ENCODE results near the gene TPSD1. TPM values are rescaled to one million over a fixed set of nuclear protein-coding genes. Genes with fewer than 3 reads are reported as not detected.

Gene TPSD1
- total RNA-seq, 1 donor from 2014 or later, result not detected

DNA sequence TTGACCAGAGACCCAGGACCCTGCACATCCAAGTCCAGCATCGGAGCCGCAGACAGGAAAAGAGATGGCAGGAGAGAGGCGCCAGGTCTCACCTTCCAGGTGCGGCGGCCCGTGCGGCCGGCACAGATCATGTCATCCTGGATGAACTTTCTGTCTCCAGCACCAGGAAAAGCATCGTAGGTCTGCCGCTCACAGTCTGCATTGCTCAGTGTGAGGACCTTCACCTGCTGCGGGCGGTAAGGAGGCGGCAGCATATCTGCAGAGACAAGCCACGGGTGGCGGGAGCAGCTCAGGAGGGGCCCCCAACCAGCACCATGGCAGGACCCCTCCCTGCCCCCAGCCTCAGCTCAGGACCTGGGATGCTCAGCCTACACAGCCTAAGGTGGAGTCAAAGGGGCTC, 17.9 kb downstream of the TPSD1 start:
- no peak for DNase-seq (ENCODE audit: low spot score in 2 of 2, unreplicated experiment in 2 of 2)
- no peak overlapping the region for H3K4me3 Mint-ChIP-seq
- no peaks in the 10 kb centered on the region for H3K9me3 Mint-ChIP-seq
- no peaks in the 10 kb centered on the region for H3K36me3 Mint-ChIP-seq
- H3K4me1 Mint-ChIP-seq, result peaks cover 43% of the 10 kb centered on the region
- peaks cover 11% of the 10 kb centered on the region for H3K27me3 Mint-ChIP-seq (ENCODE audit: low read depth)
- H3K27ac Mint-ChIP-seq, result no peak overlapping the region
- TF ChIP-seq, protein P1, sequence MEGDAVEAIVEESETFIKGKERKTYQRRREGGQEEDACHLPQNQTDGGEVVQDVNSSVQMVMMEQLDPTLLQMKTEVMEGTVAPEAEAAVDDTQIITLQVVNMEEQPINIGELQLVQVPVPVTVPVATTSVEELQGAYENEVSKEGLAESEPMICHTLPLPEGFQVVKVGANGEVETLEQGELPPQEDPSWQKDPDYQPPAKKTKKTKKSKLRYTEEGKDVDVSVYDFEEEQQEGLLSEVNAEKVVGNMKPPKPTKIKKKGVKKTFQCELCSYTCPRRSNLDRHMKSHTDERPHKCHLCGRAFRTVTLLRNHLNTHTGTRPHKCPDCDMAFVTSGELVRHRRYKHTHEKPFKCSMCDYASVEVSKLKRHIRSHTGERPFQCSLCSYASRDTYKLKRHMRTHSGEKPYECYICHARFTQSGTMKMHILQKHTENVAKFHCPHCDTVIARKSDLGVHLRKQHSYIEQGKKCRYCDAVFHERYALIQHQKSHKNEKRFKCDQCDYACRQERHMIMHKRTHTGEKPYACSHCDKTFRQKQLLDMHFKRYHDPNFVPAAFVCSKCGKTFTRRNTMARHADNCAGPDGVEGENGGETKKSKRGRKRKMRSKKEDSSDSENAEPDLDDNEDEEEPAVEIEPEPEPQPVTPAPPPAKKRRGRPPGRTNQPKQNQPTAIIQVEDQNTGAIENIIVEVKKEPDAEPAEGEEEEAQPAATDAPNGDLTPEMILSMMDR (IDR thresholded peaks at IDR 0.05; ENCODE audit: unreplicated experiment), result no peak

- H3K27ac Mint-ChIP-seq, result no peak overlapping the region
These were observed 18.9 kb downstream of the TPSD1 start for GRCh38 chr16:1274767-1275166.

GRCh38 chr16:1275791-1276579, 20.1 kb downstream of the TPSD1 start:
- DNase-seq (ENCODE audit: low spot score in 2 of 2, unreplicated experiment in 2 of 2), result no peak
- Mint-ChIP-seq H3K9me3 (no peaks in the 10 kb centered on the region), H3K36me3 (no peaks in the 10 kb centered on the region), H3K4me1 (peaks cover 36% of the 10 kb centered on the region), H3K27ac (no peak overlapping the region), H3K27me3 (ENCODE audit: low read depth) (peaks cover 13% of the 10 kb centered on the region), H3K4me3 (no peak overlapping the region)
- TF ChIP-seq, protein P1 (IDR thresholded peaks at IDR 0.05; ENCODE audit: unreplicated experiment), result no peak

More at GRCh38 chr16:1274767-1275166, 18.9 kb downstream of the TPSD1 start:
- peaks cover 11% of the 10 kb centered on the region for H3K27me3 Mint-ChIP-seq (ENCODE audit: low read depth)
- TF ChIP-seq, protein P1 (IDR thresholded peaks at IDR 0.05; ENCODE audit: unreplicated experiment), result no peak
- no peak for DNase-seq (ENCODE audit: low spot score in 2 of 2, unreplicated experiment in 2 of 2)
- peaks cover 44% of the 10 kb centered on the region for H3K4me1 Mint-ChIP-seq
- no peak overlapping the region for H3K4me3 Mint-ChIP-seq
- H3K36me3 Mint-ChIP-seq, result no peaks in the 10 kb centered on the region
- no peaks in the 10 kb centered on the region for H3K9me3 Mint-ChIP-seq

GRCh38 chr16:1276580-1276878, 20.7 kb downstream of the TPSD1 start:
- H3K9me3 Mint-ChIP-seq, result no peaks in the 10 kb centered on the region
- H3K4me1 Mint-ChIP-seq, result peaks cover 32% of the 10 kb centered on the region
- H3K36me3 Mint-ChIP-seq, result no peaks in the 10 kb centered on the region
- no peak overlapping the region for H3K27ac Mint-ChIP-seq
- TF ChIP-seq, protein P1 (IDR thresholded peaks at IDR 0.05; ENCODE audit: unreplicated experiment), result no peak
- no peak for DNase-seq (ENCODE audit: low spot score in 2 of 2, unreplicated experiment in 2 of 2)
- no peak overlapping the region for H3K4me3 Mint-ChIP-seq
- H3K27me3 Mint-ChIP-seq (ENCODE audit: low read depth), result peaks cover 13% of the 10 kb centered on the region

DNA sequence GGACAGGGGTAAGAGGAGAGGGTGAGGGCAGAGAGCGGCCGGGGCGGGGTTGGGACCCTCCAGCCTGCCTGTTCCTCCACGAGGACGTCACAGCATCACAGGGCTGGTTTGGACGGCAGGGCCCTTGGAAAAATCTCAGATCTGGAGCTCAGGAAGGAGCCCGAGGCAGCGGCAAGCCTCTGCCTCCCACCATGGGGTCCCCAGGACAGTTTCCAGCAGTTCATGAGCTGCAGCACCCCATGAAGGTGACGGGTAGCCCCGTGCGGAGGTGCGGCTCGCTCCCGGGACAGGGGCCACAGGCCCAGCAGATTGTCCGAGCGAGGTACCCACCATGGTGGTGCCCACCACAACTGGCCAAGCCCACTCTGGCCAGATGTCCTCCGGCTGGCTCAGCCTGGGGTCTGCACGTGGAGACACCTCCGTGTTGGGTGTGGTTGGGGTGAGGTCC, 21.3 kb downstream of the TPSD1 start:
- H3K9me3 Mint-ChIP-seq, result no peaks in the 10 kb centered on the region
- H3K4me1 Mint-ChIP-seq, result peaks cover 27% of the 10 kb centered on the region
- H3K27me3 Mint-ChIP-seq (ENCODE audit: low read depth), result peaks cover 13% of the 10 kb centered on the region
- H3K4me3 Mint-ChIP-seq, result no peak overlapping the region
- no peak overlapping the region for H3K27ac Mint-ChIP-seq
- H3K36me3 Mint-ChIP-seq, result no peaks in the 10 kb centered on the region
- DNase-seq (ENCODE audit: low spot score in 2 of 2, unreplicated experiment in 2 of 2), result no peak
- TF ChIP-seq, protein P1 (IDR thresholded peaks at IDR 0.05; ENCODE audit: unreplicated experiment), result no peak
